ACC112 (cell line): Measurements from ENCODE around the gene SRRM2.
A peak's percentile ranks its signal among the peaks of the same experiment; 100 is the strongest.

Experiments
- H2AFZ ChIP-seq: fragments of 200-600 bp; sonication (generic); one replicate; pipeline ENCODE4 v1.6.0; 2017; ENCODE audit warnings: antibody characterized with exemption, low read length; ENCODE audit not compliant: unreplicated experiment
- H3K27ac ChIP-seq: fragments of 200-600 bp; sonication (generic); 2 replicates; pipeline ENCODE4 v1.5.1; 2014; ENCODE audit warnings: low read depth, mild to moderate bottlenecking, antibody characterized with exemption, low read length, moderate library complexity
- H3K27me3 ChIP-seq: fragments of 200-600 bp; sonication (generic); 2 replicates; pipeline ENCODE4 v1.6.1; 2014; ENCODE audit warnings: mild to moderate bottlenecking, antibody characterized with exemption, low read length, moderate library complexity, mixed read lengths; ENCODE audit not compliant: insufficient read depth
- H3K36me3 ChIP-seq: fragments of 200-600 bp; sonication (generic); 2 replicates; pipeline ENCODE4 v1.6.1; 2016; ENCODE audit warnings: mild to moderate bottlenecking, antibody characterized with exemption, low read length, moderate library complexity, mixed read lengths; ENCODE audit not compliant: insufficient read depth
- H3K4me1 ChIP-seq: fragments of 200-600 bp; sonication (generic); one replicate; pipeline ENCODE4 v1.6.1; 2016; ENCODE audit warnings: low read length, mixed read lengths; ENCODE audit not compliant: insufficient read depth, unreplicated experiment, control insufficient read depth
- H3K4me3 ChIP-seq: fragments of 200-600 bp; sonication (generic); 2 replicates; pipeline ENCODE4 v1.5.1; 2014; ENCODE audit warnings: mild to moderate bottlenecking, low read depth, low read length
- H3K79me2 ChIP-seq: fragments of 200-600 bp; sonication (generic); one replicate; pipeline ENCODE4 v1.6.0; 2016; ENCODE audit warnings: low read length; ENCODE audit not compliant: control insufficient read depth, unreplicated experiment, insufficient read depth

SRRM2 gene

GRCh38 chr16:2741168-2741567 is 11.3 kb upstream of the SRRM2 start:
- Histone ChIP-seq H3K27ac (no peak overlapping the region), H3K79me2 (no peaks in the 10 kb centered on the region), H2AFZ (no peak overlapping the region), H3K4me3 (no peak overlapping the region), H3K4me1 (no peaks in the 10 kb centered on the region), H3K27me3 (no peaks in the 10 kb centered on the region), H3K36me3 (no peaks in the 10 kb centered on the region)

DNA sequence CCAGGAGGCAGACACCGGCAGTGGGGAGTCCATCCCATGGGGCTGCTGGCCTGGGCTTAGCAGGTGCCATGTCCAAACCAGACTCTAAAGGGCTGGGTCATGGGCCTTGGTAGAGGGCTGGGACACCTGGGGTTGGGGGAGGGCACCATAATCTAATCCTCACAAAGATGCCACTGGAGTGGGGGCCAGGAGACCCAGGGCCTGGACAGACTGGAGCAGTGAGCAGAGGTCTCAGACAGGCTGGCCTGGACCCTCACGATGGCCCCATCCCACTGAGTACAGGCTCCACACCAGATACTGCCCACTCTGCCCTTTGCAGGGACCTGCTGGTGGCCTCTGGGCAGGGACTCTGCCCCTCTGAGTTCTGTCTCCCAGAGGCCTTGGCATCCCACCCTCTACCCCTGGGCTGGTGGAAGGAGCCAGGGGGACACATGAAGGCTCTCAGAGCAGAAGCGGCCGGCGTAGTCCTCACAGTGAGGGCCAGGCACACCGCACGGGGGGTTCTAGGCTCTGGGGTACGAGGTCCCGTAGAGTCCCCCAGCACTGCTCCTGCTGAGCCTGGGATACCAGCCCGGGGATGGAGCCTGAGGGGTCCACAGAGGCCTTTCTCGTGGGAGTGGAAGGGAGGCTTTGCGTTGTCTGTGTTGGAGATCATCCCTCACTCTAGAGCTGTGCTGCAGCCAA is 10.0 kb upstream of the SRRM2 start:
- no peak overlapping the region for H3K4me3 ChIP-seq
- H3K27ac ChIP-seq = no peak overlapping the region
- H2AFZ ChIP-seq = no peak overlapping the region
- no peaks in the 10 kb centered on the region for H3K4me1 ChIP-seq
- no peaks in the 10 kb centered on the region for H3K79me2 ChIP-seq
- H3K27me3 ChIP-seq = no peaks in the 10 kb centered on the region
- no peaks in the 10 kb centered on the region for H3K36me3 ChIP-seq

DNA sequence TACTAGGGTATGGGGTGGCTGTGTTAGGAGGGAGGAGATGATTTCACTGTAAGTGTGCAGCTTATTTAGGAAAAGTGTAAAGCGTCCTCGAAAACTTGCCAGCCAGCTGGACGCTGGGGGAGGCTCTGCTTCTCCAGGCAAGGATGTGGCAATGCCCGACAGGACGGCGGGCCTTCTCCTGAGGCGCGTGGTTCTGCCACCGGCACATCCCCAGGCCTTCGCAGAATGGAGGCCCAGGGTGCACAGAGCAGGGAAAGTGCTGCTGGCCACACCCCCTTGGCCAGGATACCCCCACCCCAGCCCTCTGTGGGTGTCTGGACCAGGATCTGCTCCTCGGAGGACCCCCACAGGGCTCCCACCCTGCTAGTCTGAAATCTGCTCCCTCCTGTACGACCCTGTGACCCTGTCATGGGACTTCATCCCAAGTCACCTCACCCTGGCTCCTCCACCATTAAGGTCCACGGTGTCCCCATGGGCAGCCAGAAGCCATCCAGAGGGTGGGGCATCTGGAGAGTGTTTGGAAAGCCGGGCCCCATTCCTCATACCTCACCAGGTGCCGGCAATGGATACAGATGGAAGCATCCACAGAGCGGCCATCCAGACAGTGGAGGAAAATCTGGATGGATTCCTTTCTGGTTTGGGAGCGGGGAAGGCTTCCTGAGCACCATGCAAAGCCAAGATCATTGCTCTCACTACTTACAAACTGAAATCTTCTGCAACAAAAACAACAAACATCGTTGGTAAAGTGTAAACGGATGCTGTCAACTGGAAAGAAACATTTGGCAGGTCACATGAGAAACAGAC is 9.2 kb upstream of the SRRM2 start:
- no peak overlapping the region for H3K27ac ChIP-seq
- no peaks in the 10 kb centered on the region for H3K27me3 ChIP-seq
- no peaks in the 10 kb centered on the region for H3K79me2 ChIP-seq
- no peak overlapping the region for H3K4me3 ChIP-seq
- H2AFZ ChIP-seq = no peak overlapping the region
- H3K36me3 ChIP-seq = no peaks in the 10 kb centered on the region
- H3K4me1 ChIP-seq = no peaks in the 10 kb centered on the region

DNA sequence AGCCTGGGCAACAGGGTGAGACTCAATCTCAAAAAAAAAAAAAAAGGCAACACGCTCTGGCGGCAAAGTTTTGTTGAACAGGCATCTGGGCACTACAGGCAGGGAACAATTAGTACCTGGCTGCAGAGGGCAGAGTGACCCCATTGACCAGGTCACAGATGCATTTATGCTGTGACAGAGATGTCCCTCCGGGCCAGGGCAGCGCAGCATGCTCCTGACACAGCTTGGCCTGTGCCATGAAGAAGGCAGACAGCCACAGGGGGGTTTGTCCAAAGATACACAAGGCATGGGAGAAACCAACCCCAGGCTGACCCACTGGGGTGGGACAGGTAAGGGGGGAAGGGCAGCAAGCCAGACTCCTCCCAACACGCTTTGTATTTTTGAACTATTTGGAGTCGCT is 7.7 kb upstream of the SRRM2 start:
- Histone ChIP-seq H2AFZ (no peak overlapping the region), H3K4me1 (no peaks in the 10 kb centered on the region), H3K36me3 (no peaks in the 10 kb centered on the region), H3K27me3 (no peaks in the 10 kb centered on the region), H3K4me3 (no peak overlapping the region), H3K79me2 (no peaks in the 10 kb centered on the region), H3K27ac (no peak overlapping the region)

GRCh38 chr16:2745116-2745890 is 7.1 kb upstream of the SRRM2 start:
- Histone ChIP-seq H3K4me3 (no peak overlapping the region), H3K27me3 (no peaks in the 10 kb centered on the region), H3K27ac (no peak overlapping the region), H3K79me2 (no peaks in the 10 kb centered on the region), H3K36me3 (no peaks in the 10 kb centered on the region), H3K4me1 (no peaks in the 10 kb centered on the region), H2AFZ (no peak overlapping the region)

GRCh38 chr16:2745961-2746360 is 6.5 kb upstream of the SRRM2 start:
- no peak overlapping the region for H3K4me3 ChIP-seq
- no peaks in the 10 kb centered on the region for H3K36me3 ChIP-seq
- peaks cover 2% of the 10 kb centered on the region for H3K4me1 ChIP-seq
- H3K27me3 ChIP-seq = no peaks in the 10 kb centered on the region
- H3K79me2 ChIP-seq = peaks cover 5% of the 10 kb centered on the region
- H2AFZ ChIP-seq = no peak overlapping the region
- H3K27ac ChIP-seq = no peak overlapping the region

DNA sequence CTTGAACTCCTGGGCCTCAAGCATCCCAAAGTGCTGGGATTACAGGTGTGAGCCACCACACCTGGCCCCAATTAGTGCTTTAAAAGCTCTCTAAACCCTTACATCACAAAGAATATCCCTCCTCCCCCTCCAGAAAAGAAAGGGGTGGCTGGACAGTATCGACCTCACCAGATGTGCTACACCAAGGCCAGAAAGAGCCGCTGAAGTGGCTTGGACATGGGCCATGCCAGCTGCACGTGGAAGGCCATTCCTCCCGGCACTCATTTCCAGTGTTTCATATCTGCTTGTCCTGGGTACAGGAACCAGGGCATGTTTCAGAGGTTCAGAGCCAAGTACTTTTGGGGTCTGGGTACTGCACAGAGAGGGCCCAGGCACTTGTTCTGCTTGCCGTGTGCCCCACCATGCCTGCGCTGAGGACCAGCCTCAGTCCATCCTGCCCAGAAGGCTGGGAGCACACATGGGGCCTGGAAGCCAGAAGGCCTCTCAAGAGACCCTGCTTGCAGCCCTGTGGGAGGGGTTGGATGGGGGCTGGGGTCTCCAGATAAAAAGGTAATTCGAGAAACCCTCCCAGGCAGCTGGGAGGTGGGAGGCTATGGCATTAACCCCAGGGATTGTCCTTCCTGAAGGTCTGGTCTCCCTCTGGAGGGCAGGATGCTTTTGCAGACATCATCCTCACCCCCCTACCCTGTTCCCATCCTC is 3.5 kb upstream of the SRRM2 start:
- H2AFZ ChIP-seq = no peak overlapping the region
- peaks cover 8% of the 10 kb centered on the region for H3K4me1 ChIP-seq
- no peak overlapping the region for H3K4me3 ChIP-seq
- no peaks in the 10 kb centered on the region for H3K27me3 ChIP-seq
- no peak overlapping the region for H3K27ac ChIP-seq
- H3K79me2 ChIP-seq = peaks cover 22% of the 10 kb centered on the region
- H3K36me3 ChIP-seq = no peaks in the 10 kb centered on the region; the same call in 1 of the 2 replicates

DNA sequence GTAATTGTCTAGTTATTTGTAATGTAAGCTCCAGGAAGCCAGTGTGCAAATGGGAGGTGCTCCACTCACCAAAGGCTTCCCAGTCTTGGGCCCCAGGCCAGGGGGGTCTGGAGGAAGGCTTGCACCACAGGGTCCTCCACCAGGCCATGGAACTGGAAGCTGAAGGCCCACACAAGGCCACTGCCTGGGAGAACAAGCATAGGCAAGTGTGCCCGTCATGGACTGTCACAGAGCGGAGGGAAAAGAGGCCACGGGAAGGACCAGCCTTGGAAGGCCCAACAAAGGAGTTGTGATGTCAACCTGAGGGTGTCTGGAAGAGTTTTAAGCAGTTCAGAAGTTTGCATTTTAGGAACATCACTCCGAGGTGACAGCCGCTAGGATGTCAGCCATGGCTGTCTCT is 3.0 kb upstream of the SRRM2 start:
- no peak overlapping the region for H2AFZ ChIP-seq
- H3K79me2 ChIP-seq = peaks cover 28% of the 10 kb centered on the region
- H3K36me3 ChIP-seq = no peaks in the 10 kb centered on the region; the same call in 1 of the 2 replicates
- H3K27ac ChIP-seq = no peak overlapping the region
- H3K27me3 ChIP-seq = no peaks in the 10 kb centered on the region
- peaks cover 9% of the 10 kb centered on the region for H3K4me1 ChIP-seq
- no peak overlapping the region for H3K4me3 ChIP-seq

- Histone ChIP-seq H3K27me3 (no peaks in the 10 kb centered on the region), H2AFZ (no peak overlapping the region), H3K4me1 (peaks cover 14% of the 10 kb centered on the region), H3K27ac (no peak overlapping the region), H3K4me3 (no peak overlapping the region), H3K79me2 (peaks cover 32% of the 10 kb centered on the region), H3K36me3 (no peaks in the 10 kb centered on the region; the same call in 1 of the 2 replicates)
These were observed 2.5 kb upstream of the SRRM2 start for GRCh38 chr16:2749936-2750335.

GRCh38 chr16:2751577-2752034 is 832 bp upstream of the SRRM2 start:
- Histone ChIP-seq H3K4me3 (peak overlapping the region; percentile 94), H2AFZ (peak overlapping the region; percentile 45), H3K27me3 (no peaks in the 10 kb centered on the region), H3K4me1 (peaks cover 24% of the 10 kb centered on the region), H3K27ac (peak overlapping the region; percentile 97), H3K36me3 (peaks cover 5% of the 10 kb centered on the region; the same call in 1 of the 2 replicates), H3K79me2 (peaks cover 49% of the 10 kb centered on the region)
